NT2/D1 (cell line): Measurements from ENCODE around the gene ACOXL.

Source experiments
- SUZ12 ChIP-seq: IDR thresholded peaks from 2 replicates; pipeline ENCODE4 v1.6.1; 2011; ENCODE audit not compliant: insufficient read length, insufficient read depth; ENCODE audit errors: extremely low read depth
- YY1 ChIP-seq: IDR thresholded peaks from 2 replicates; pipeline ENCODE4 v1.6.1; 2011; ENCODE audit not compliant: insufficient read length, insufficient read depth

- TF ChIP-seq YY1 (no peak), SUZ12 (no peak)
Observed at GRCh38 chr2:110931648-110932047, 199.3 kb downstream of the ACOXL start.
